HUES6 (cell line): Measurements from ENCODE around the gene POC1B.

ENCODE experiments used
- H3K27ac ChIP-seq: 2 replicates; pipeline ENCODE4 v1.7.0; 2013; ENCODE audit warnings: low read depth, mild to moderate bottlenecking, low read length, inconsistent platforms
- H3K27me3 ChIP-seq: 2 replicates; pipeline ENCODE4 v1.6.1; 2013; ENCODE audit warnings: low read length; ENCODE audit not compliant: control insufficient read depth, insufficient read depth
- H3K36me3 ChIP-seq: 2 replicates; pipeline ENCODE4 v1.6.1; 2013; ENCODE audit warnings: low read length; ENCODE audit not compliant: control insufficient read depth, insufficient read depth
- H3K4me1 ChIP-seq: 2 replicates; pipeline ENCODE4 v1.6.1; 2013; ENCODE audit warnings: low read length; ENCODE audit not compliant: control insufficient read depth, insufficient read depth
- H3K4me3 ChIP-seq: 2 replicates; pipeline ENCODE4 v1.5.1; 2013; ENCODE audit warnings: low read depth, low read length
- H3K9ac ChIP-seq: one replicate; pipeline ENCODE4 v1.6.1; 2013; ENCODE audit warnings: mild to moderate bottlenecking, low read length
- H3K9me3 ChIP-seq: 2 replicates; pipeline ENCODE4 v1.6.1; 2013; ENCODE audit warnings: low read depth, low read length; ENCODE audit not compliant: control insufficient read depth, insufficient read depth

Gene POC1B

GRCh38 chr12:89538897-89539296, 13.1 kb upstream of the POC1B start:
- H3K9ac ChIP-seq: no peak overlapping the region
- no peak overlapping the region for H3K4me3 ChIP-seq
- H3K27ac ChIP-seq: no peak overlapping the region
- H3K27me3 ChIP-seq: no peaks in the 10 kb centered on the region
- H3K36me3 ChIP-seq: no peaks in the 10 kb centered on the region
- no peaks in the 10 kb centered on the region for H3K9me3 ChIP-seq
- no peaks in the 10 kb centered on the region; the same call in 1 of the 2 replicates for H3K4me1 ChIP-seq

- Histone ChIP-seq H3K27me3 (no peaks in the 10 kb centered on the region), H3K27ac (no peak overlapping the region), H3K9ac (no peak overlapping the region), H3K36me3 (no peaks in the 10 kb centered on the region), H3K9me3 (no peaks in the 10 kb centered on the region), H3K4me1 (no peaks in the 10 kb centered on the region; the same call in 1 of the 2 replicates), H3K4me3 (no peak overlapping the region)
Measured at GRCh38 chr12:89537389-89537788, 11.5 kb upstream of the POC1B start.

GRCh38 chr12:89529738-89530137, 3.9 kb upstream of the POC1B start:
- H3K9ac ChIP-seq: no peak overlapping the region
- no peaks in the 10 kb centered on the region for H3K27me3 ChIP-seq
- H3K36me3 ChIP-seq: no peaks in the 10 kb centered on the region
- H3K9me3 ChIP-seq: no peaks in the 10 kb centered on the region
- no peak overlapping the region for H3K4me3 ChIP-seq
- H3K27ac ChIP-seq: no peak overlapping the region
- H3K4me1 ChIP-seq: 0 out of 2 replicates have a peak, but pooled peaks cover 5% of the 10 kb centered on the region

DNA sequence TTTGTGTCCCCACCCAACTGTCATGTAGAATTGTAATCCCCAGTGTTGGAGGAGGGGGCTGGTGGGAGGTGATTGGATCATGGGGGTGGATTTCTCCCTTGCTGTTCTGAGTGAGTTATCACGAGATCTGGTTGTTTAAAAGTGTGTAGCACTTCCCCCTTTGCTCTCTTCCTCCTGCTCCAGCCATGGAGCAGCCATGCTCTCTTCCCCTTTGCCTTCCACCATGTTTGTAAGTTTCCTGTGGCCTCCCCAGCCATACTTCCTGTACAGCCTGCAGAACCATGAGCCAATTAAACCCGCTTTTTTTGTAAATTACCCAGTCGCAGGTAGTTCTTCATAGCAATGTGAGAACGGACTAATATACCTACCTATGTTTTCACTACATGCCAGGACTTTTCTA, 2.6 kb upstream of the POC1B start:
- no peaks in the 10 kb centered on the region for H3K9me3 ChIP-seq
- 0 out of 2 replicates have a peak, but pooled peaks cover 5% of the 10 kb centered on the region for H3K4me1 ChIP-seq
- no peaks in the 10 kb centered on the region for H3K27me3 ChIP-seq
- 0 out of 2 replicates have a peak, but pooled peaks cover 1% of the 10 kb centered on the region for H3K36me3 ChIP-seq
- H3K4me3 ChIP-seq: no peak overlapping the region
- no peak overlapping the region for H3K9ac ChIP-seq
- no peak overlapping the region for H3K27ac ChIP-seq

DNA sequence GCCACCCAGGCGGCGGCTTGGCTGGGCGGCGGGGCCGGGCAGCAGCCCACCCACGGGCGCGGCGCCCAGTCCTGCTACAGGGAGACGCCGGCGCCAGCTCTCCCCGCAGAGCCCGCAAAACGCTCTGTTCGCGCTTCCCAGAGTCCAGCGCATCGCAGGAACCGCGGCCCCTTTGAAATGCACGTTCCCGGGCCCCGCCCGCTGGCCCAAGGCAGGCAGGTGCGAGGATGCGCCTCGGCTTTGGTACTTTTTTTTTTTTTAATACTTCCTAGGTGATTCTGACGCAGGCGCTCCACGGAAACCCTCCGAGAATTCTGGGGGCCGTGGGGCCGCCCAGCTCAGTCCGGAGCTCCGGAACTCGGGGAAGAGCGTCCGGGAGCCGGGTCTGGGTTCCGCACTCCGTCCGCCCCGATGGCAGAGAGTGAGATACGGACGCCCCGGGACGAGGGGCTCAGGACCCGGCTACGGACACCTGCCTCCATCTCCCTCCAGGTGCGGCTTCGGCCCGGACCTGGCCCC, 483 bp downstream of the POC1B start:
- Histone ChIP-seq H3K9me3 (no peaks in the 10 kb centered on the region), H3K4me3 (peak overlapping the region; percentile 84), H3K9ac (peak overlapping the region; percentile 64), H3K27ac (peak overlapping the region; percentile 42; the same call in 1 of the 2 replicates), H3K4me1 (0 out of 2 replicates have a peak, but pooled peaks cover 5% of the 10 kb centered on the region), H3K36me3 (0 out of 2 replicates have a peak, but pooled peaks cover 7% of the 10 kb centered on the region), H3K27me3 (no peaks in the 10 kb centered on the region)

DNA sequence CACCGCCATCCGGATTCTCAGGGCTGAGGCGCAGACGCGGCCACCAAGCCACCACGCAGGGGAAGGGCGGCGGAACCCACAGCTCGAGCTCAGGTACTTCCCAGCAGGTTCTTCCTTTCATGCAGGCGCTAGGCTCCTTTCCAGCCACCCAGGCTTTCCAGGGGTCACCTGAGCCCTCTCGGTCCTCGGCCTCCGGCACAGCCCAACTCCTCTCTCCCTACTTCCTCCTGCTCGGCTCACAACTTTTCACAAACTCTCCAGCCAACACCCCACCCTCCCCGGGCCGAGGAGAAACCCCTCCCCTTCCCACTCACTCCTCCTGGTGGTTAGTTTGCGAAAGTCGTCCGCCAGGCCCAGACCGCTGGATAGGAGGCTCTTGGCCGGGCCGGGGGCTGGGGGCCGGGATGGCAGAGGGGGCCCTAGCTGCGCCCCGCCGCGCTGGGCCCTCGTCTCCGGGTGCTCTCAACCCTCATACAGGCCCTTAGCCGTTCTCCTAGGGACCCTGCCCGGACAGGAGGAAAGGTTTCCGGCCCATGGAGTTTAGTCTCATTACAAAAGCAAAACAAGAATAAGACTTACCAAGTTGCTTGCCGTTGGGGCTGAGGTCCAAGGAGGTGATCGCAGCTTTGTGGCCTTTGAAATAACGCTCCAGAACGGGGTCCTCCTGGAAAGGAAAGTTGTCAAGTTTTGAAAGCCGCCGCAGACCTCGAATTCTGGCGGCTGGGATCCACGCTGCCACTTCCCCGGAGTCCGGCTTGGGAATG, 1.1 kb downstream of the POC1B start, which contains the start of gene GALNT4:
GALNT4 (minus strand) TSS at position 256 of the 764 bp plus-strand sequence; CDS start at position 9, 247 bp downstream.
- Histone ChIP-seq H3K9me3 (no peaks in the 10 kb centered on the region), H3K27ac (peak within 1 kb of the TSS; percentile 42; the same call in 1 of the 2 replicates)

DNA sequence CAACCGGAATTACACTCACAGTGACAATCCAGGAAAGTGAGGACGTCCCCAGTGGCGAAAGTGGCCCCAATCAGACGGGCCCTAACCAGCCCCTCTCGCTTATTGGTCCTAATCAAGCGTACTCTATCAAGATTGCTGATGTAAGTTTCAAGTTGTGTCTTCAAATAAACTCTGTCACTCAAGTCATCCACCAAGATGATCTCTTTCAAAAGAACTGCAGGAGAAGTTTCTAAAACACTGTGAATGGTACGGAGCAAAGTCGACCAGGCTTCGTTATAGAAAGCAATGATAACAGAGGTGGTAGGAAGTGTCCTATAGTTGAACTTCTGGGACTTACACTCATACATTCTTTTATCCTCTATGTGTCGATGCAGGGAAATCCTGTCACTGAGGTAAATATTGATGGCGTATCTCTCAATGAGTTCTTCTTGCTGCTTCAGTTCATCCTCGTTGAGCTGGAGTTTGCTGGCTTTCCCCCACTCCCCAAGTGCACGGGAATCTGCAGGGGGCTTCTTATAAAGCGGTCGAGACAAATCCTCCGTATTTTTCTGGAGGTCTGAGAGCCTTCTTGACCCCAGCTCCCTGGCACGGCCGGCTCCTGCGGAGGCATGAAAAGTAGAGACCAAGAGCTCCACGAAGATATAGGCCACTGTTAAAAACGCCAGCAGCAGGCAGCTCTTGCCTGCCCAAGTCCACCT, 1.9 kb downstream of the POC1B start:
- peak overlapping the region; percentile 84 for H3K4me3 ChIP-seq
- H3K36me3 ChIP-seq: 0 out of 2 replicates have a peak, but pooled peaks cover 7% of the 10 kb centered on the region
- H3K27ac ChIP-seq: no peak overlapping the region
- 0 out of 2 replicates have a peak, but pooled peaks cover 5% of the 10 kb centered on the region for H3K4me1 ChIP-seq
- peak overlapping the region; percentile 77 for H3K9ac ChIP-seq
- no peaks in the 10 kb centered on the region for H3K27me3 ChIP-seq
- no peaks in the 10 kb centered on the region for H3K9me3 ChIP-seq

More for the DNA sequence above, 1.1 kb downstream of the POC1B start, which contains the start of gene GALNT4:
- Histone ChIP-seq H3K36me3 (0 out of 2 replicates have a peak, but pooled peaks cover 7% of the 10 kb centered on the region), H3K4me3 (peak within 1 kb of the TSS; percentile 84), H3K4me1 (0 out of 2 replicates have a peak, but pooled peaks cover 5% of the 10 kb centered on the region), H3K9ac (peak within 1 kb of the TSS; percentile 77), H3K27me3 (no peaks in the 10 kb centered on the region)

GRCh38 chr12:89523393-89523792, 2.5 kb downstream of the POC1B start:
- H3K4me3 ChIP-seq: peak overlapping the region; percentile 84; the same call in 1 of the 2 replicates
- no peaks in the 10 kb centered on the region for H3K9me3 ChIP-seq
- H3K4me1 ChIP-seq: 0 out of 2 replicates have a peak, but pooled peaks cover 5% of the 10 kb centered on the region
- 0 out of 2 replicates have a peak, but pooled peaks cover 7% of the 10 kb centered on the region for H3K36me3 ChIP-seq
- no peak overlapping the region for H3K9ac ChIP-seq
- no peaks in the 10 kb centered on the region for H3K27me3 ChIP-seq
- H3K27ac ChIP-seq: no peak overlapping the region

DNA sequence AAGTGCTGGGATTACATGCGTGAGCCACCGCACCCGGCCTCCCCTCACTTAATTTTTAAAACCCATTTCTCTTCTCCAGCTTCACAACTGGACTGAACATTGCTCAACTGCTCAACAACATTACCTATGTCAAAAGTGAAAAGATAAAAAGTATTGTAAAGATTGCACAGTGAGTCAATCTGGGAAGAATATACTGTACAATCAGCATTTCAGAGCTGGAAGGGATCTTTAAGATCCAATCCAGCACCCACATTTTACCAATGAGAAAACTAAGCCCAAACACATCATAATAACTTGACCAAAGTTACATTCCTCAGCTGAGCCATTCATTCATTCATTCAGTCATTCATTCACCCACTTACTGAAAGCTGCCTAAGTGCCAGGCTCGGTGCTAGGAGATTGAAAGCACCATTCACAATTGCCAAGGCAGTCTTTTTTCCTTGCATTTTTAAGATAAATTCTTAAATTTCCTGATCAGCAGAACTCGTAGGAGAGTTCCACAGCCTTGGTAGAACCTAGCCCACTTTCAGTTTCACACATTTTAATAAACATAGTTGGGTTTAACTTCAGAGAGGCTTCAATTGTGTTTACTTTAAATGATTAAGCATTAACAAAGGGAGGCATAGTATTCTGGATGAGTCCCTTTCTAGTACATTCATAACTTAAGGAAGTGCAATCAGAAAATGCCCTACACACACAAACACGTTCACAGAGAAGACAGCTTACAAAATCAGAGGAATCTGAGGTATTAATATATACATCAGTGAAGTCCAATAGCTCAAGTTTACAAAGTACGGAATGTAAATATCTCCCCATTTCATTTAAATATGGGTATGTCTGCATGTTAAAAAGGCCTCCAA, 4.3 kb downstream of the POC1B start:
- Histone ChIP-seq H3K4me1 (peaks cover 8% of the 10 kb centered on the region; the same call in 1 of the 2 replicates), H3K27me3 (no peaks in the 10 kb centered on the region), H3K4me3 (no peak overlapping the region), H3K9me3 (no peaks in the 10 kb centered on the region), H3K36me3 (0 out of 2 replicates have a peak, but pooled peaks cover 7% of the 10 kb centered on the region), H3K9ac (no peak overlapping the region), H3K27ac (no peak overlapping the region)

GRCh38 chr12:89517720-89518119, 8.1 kb downstream of the POC1B start:
- peaks cover 25% of the 10 kb centered on the region for H3K4me1 ChIP-seq
- H3K9ac ChIP-seq: no peak overlapping the region
- no peak overlapping the region for H3K27ac ChIP-seq

More at GRCh38 chr12:89517720-89518119, 8.1 kb downstream of the POC1B start:
- H3K36me3 ChIP-seq: 0 out of 2 replicates have a peak, but pooled peaks cover 2% of the 10 kb centered on the region
- H3K9me3 ChIP-seq: no peaks in the 10 kb centered on the region
- no peak overlapping the region for H3K4me3 ChIP-seq
- no peaks in the 10 kb centered on the region for H3K27me3 ChIP-seq
